Neural cell (in vitro differentiated cells): ENCODE measurements around the gene C10orf62.

Experiments used
- MXI1 ChIP-seq: fragments of 450-650 bp; conservative IDR thresholded peaks from 2 replicates; pipeline ENCODE4 v1.6.1; 2014; ENCODE audit warnings: antibody characterized with exemption, mild to moderate bottlenecking; ENCODE audit not compliant: poor library complexity, severe bottlenecking
- TF ChIP-seq, protein P1 (sequence below): fragments of 450-650 bp; IDR thresholded peaks from 2 replicates; pipeline ENCODE4 v1.5.1; 2014; ENCODE audit warnings: antibody characterized with exemption, mild to moderate bottlenecking, moderate library complexity; ENCODE audit not compliant: poor library complexity, severe bottlenecking

GRCh38 chr10:97590082-97590747 is 694 bp downstream of the C10orf62 start:
- TF ChIP-seq, protein P1, sequence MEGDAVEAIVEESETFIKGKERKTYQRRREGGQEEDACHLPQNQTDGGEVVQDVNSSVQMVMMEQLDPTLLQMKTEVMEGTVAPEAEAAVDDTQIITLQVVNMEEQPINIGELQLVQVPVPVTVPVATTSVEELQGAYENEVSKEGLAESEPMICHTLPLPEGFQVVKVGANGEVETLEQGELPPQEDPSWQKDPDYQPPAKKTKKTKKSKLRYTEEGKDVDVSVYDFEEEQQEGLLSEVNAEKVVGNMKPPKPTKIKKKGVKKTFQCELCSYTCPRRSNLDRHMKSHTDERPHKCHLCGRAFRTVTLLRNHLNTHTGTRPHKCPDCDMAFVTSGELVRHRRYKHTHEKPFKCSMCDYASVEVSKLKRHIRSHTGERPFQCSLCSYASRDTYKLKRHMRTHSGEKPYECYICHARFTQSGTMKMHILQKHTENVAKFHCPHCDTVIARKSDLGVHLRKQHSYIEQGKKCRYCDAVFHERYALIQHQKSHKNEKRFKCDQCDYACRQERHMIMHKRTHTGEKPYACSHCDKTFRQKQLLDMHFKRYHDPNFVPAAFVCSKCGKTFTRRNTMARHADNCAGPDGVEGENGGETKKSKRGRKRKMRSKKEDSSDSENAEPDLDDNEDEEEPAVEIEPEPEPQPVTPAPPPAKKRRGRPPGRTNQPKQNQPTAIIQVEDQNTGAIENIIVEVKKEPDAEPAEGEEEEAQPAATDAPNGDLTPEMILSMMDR = no peak
- no peak for TF ChIP-seq MXI1
